Gastroesophageal sphincter (tissue), 4 donors: ENCODE measurements around the gene PRG2. TPM values are rescaled to one million over a fixed set of nuclear protein-coding genes. Genes with fewer than 3 reads are reported as not detected.

ENCODE experiments used
- ATAC-seq: fragments of 150-250 bp; one replicate; pipeline ENCODE4 v1.9.1; 2016; ENCODE audit warnings: mild to moderate bottlenecking, moderate library complexity
- H3K27ac ChIP-seq, 4 donors: fragments of 200-600 bp; sonication (generic) in 3 of 4; 1 replicate in 3 of 4; 2 replicates in 1 of 4; pipeline ENCODE4 v1.5.1; 2016 to 2019
- H3K27me3 ChIP-seq: fragments of 200-600 bp; sonication (generic); one replicate; pipeline ENCODE4 v1.5.1; 2019
- H3K36me3 ChIP-seq, 2 donors: fragments of 200-600 bp; sonication (generic); one replicate each; pipeline ENCODE4 v1.5.1; 2019; ENCODE audit warnings: control low read depth in 1 of 2
- H3K4me1 ChIP-seq, 3 donors: fragments of 200-600 bp; sonication (generic); 1 replicate in 2 of 3; 2 replicates in 1 of 3; pipeline ENCODE4 v1.5.1; 2016 to 2019; ENCODE audit warnings: control low read depth in 2 of 3
- H3K4me3 ChIP-seq, 2 donors: fragments of 200-600 bp; sonication (generic); one replicate each; pipeline ENCODE4 v1.5.1; 2019; ENCODE audit warnings: mild to moderate bottlenecking in 1 of 2, moderate library complexity in 1 of 2
- H3K9me3 ChIP-seq, 3 donors: fragments of 200-600 bp; sonication (generic); one replicate each; pipeline ENCODE4 v1.5.1; 2017 to 2019; ENCODE audit warnings: control low read depth in 2 of 3
- EP300 ChIP-seq: sonication (generic); formaldehyde crosslinking; IDR thresholded peaks from one replicate; pipeline ENCODE4 v1.6.1; 2017; ENCODE audit warnings: antibody characterized with exemption, mild to moderate bottlenecking
- POLR2A ChIP-seq, 2 donors: fragments of 450-650 bp; IDR thresholded peaks; one replicate each; pipeline ENCODE4 v1.6.1; 2017; ENCODE audit warnings: antibody characterized with exemption in 2 of 2, mild to moderate bottlenecking in 2 of 2, moderate library complexity in 1 of 2
- POLR2AphosphoS5 ChIP-seq: sonication (generic); formaldehyde crosslinking; IDR thresholded peaks from one replicate; pipeline ENCODE4 v1.6.1; 2017; ENCODE audit warnings: antibody characterized with exemption
- WGBS, 2 donors: methylation state at CpG; one replicate each; pipeline ENCODE4 v1.1.5; 2018; ENCODE audit warnings: low coverage in 1 of 2; 5-methylcytosine and 5-hydroxymethylcytosine counted together
- total RNA-seq, 4 donors: library from RNA; depleted of rRNA; stranded (reverse); fragments of >200 nt; gene quantifications; one replicate each; pipeline ENCODE4 v1.1.0, GENCODE V29; 2016
- TF ChIP-seq, protein P1 (sequence below), 4 experiments: fragments of 200-600 bp in 2 of 4; fragments of 450-650 bp in 2 of 4; sonication (generic) in 1 of 4; IDR thresholded peaks; one replicate each; pipeline ENCODE4 v1.5.1; 2017 to 2019; ENCODE audit warnings: antibody characterized with exemption in 4 of 4, mild to moderate bottlenecking in 2 of 4, moderate library complexity in 2 of 4

PRG2 gene
- total RNA-seq, 4 donors from 2014 or later, result not detected

DNA sequence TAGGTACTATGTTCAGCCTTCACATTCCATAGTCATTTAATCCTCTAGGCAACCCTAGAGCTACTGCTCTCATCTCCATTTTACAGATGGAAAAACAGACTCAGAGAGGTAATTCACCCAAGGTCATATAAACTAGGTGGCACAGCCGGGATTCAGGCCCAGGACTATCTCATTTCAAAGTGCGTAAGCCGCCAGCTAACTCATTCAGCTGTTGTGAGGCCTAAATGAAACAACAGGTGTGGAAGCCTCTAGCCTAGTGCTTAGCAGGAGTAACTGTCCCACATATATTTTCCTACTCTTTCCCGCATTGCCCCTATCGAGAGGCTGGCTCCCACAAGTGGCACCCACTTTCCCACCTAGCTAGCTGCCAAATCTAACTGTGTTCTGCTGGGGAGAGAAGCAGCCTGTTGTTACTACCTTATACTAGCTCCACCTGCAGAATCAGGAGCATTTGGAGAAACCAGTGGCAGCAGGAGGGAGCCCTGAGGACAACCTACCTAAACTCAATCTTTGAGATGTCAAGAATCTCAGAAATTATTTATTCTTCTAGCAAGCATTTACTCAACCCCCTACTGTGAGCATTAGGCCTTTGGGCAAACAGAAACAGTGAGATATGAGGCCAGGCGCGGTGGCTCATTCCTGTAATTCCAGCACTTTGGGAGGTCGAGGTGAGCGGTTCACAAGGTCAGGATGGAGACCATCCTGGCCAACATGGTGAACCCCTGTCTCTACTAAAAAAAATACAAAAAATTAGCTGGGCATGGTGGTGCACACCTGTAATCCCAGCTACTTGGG lies 30.4 kb downstream of the PRG2 start:
- Histone ChIP-seq H3K27me3 (peaks cover under 1% of the 10 kb centered on the region), H3K27ac (no peak overlapping the region), H3K4me3 (no peak overlapping the region), H3K9me3 (no peaks in the 10 kb centered on the region), H3K4me1 (peaks cover 0 to 17% (median 9%) of the 10 kb centered on the region in 3 donors), H3K36me3 (no peaks in the 10 kb centered on the region)
- peak; percentile 4 for ATAC-seq
- 78 to 89% methylated on average over 4 to 7 of the region's 9 CpGs for WGBS, 2 donors
- TF ChIP-seq POLR2AphosphoS5 (no peak), POLR2A (IDR thresholded peaks at IDR 0.05) (no peak), EP300 (no peak)
- TF ChIP-seq, protein P1, sequence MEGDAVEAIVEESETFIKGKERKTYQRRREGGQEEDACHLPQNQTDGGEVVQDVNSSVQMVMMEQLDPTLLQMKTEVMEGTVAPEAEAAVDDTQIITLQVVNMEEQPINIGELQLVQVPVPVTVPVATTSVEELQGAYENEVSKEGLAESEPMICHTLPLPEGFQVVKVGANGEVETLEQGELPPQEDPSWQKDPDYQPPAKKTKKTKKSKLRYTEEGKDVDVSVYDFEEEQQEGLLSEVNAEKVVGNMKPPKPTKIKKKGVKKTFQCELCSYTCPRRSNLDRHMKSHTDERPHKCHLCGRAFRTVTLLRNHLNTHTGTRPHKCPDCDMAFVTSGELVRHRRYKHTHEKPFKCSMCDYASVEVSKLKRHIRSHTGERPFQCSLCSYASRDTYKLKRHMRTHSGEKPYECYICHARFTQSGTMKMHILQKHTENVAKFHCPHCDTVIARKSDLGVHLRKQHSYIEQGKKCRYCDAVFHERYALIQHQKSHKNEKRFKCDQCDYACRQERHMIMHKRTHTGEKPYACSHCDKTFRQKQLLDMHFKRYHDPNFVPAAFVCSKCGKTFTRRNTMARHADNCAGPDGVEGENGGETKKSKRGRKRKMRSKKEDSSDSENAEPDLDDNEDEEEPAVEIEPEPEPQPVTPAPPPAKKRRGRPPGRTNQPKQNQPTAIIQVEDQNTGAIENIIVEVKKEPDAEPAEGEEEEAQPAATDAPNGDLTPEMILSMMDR (IDR thresholded peaks at IDR 0.05), result no peak

DNA sequence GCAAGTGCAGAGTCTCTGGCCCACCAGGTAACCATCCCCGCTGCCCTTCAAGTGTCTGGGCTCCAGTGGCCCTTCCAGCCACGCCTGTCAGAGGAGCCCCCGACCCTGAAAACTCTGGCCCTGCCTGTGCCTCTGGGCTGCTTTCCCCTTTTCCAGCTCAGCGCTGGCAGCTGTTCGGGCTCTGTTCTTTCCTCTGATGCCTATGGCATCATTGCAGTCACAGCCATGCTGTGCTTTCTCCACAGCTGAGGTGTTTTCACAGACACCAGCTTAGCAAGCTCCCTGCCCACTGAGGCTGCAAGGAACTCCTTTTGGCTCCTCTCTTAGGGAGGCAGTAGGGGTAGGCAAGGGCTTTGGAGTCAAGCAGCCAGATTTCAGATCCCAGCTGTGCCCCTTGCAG lies 31.1 kb downstream of the PRG2 start:
- H3K4me1 ChIP-seq, result peaks cover 0 to 17% (median 9%) of the 10 kb centered on the region in 3 donors
- H3K9me3 ChIP-seq, result no peaks in the 10 kb centered on the region
- H3K27ac ChIP-seq, result no peak overlapping the region
- TF ChIP-seq POLR2AphosphoS5, result no peak
- TF ChIP-seq EP300, result no peak
- TF ChIP-seq, protein P1 (IDR thresholded peaks at IDR 0.05), result no peak
- TF ChIP-seq POLR2A (IDR thresholded peaks at IDR 0.05), result no peak
- 94% methylated on average over 2 of the region's 5 CpGs; no CpG with 5 or more reads in 1 of the 2 donors for WGBS, 2 donors
- H3K4me3 ChIP-seq, result no peak overlapping the region
- no peaks in the 10 kb centered on the region for H3K36me3 ChIP-seq
- ATAC-seq, result no peak
- H3K27me3 ChIP-seq, result no peaks in the 10 kb centered on the region

DNA sequence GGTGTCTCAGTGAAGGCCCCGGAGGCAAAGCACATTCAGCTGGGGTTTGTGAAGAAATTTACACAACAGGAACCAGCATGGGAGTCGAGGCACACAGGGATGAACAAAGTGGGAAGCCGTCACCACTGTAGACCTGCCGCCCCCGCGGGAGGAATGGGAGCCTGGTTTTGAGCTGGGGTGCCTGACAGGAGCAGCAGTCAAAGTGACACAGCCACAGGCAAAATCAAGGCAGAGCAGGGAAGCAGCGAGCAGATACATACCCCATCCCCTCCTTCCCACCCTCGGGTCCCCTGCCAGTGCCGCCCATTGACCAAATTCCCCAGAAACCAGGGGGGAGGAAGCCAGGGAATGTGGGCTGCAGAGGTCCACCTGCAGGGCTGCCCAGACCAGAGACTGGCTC lies 31.5 kb downstream of the PRG2 start:
- TF ChIP-seq POLR2AphosphoS5 (no peak), POLR2A (IDR thresholded peaks at IDR 0.05) (no peak), EP300 (no peak)
- TF ChIP-seq, protein P1 (IDR thresholded peaks at IDR 0.05), result no peak
- no peaks in the 10 kb centered on the region for H3K9me3 ChIP-seq
- peaks cover 0 to 17% (median 9%) of the 10 kb centered on the region in 3 donors for H3K4me1 ChIP-seq
- 77% methylated on average over 6 of the region's 9 CpGs; no CpG with 5 or more reads in 1 of the 2 donors for WGBS, 2 donors
- H3K36me3 ChIP-seq, result no peaks in the 10 kb centered on the region
- H3K27me3 ChIP-seq, result no peaks in the 10 kb centered on the region
- H3K27ac ChIP-seq, result no peak overlapping the region
- no peak overlapping the region for H3K4me3 ChIP-seq
- no peak for ATAC-seq

DNA sequence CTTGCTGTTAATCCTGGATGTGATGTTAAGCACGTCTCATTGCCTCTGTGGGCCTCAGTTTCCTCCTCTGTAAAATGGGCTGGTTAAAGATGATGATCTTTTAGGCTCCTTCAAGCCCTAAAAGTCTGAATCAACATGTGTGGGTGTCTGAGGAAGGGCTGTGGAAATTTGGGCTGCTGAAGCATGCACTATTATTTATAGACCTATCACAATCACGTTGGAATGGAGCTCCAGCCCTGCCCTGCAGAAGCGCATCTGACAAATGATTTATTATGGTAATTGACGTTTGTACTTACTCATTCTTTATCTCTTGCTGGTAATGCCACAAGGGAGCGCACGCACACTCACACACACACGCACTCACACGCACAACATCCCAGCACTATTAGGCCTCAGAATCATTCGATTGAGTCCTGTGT lies 31.9 kb downstream of the PRG2 start:
- ATAC-seq, result no peak
- peaks cover 0 to 17% (median 9%) of the 10 kb centered on the region in 3 donors for H3K4me1 ChIP-seq
- WGBS, 2 donors, result 67 to 72% methylated on average over 8 to 9 of the region's 9 CpGs
- no peak overlapping the region for H3K27ac ChIP-seq
- H3K27me3 ChIP-seq, result no peaks in the 10 kb centered on the region
- H3K9me3 ChIP-seq, result no peaks in the 10 kb centered on the region
- H3K36me3 ChIP-seq, result no peaks in the 10 kb centered on the region
- TF ChIP-seq EP300 (no peak), POLR2AphosphoS5 (no peak)
- TF ChIP-seq, protein P1 (IDR thresholded peaks at IDR 0.05), result no peak
- H3K4me3 ChIP-seq, result no peak overlapping the region

DNA sequence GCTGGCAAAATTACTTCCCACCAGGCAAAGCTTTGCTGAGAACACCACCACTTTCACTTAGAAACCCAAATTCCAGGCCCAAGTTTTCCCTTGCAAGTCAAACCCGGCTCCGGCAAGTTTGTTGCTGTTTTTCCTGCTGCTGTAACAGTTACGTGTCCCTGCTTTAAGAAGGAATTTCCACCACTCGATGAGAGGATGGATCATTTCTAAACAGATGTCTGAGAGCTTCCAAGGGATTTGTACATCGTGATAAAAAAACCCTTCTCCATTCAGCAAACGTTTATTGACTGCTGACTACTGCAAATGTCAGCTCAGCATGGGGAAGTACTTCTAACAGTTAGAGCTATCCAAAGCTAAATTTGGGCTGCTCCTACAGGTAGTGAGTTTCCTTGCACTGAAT lies 32.6 kb downstream of the PRG2 start:
- ATAC-seq, result no peak
- no peak for TF ChIP-seq POLR2AphosphoS5
- TF ChIP-seq EP300, result no peak
- TF ChIP-seq, protein P1 (IDR thresholded peaks at IDR 0.05), result no peak
- no peak for TF ChIP-seq POLR2A (IDR thresholded peaks at IDR 0.05)

More for the DNA sequence above, 32.6 kb downstream of the PRG2 start:
- no peaks in the 10 kb centered on the region for H3K9me3 ChIP-seq
- H3K27ac ChIP-seq, result peak overlapping the region in 3 of 4 donors; percentile 27 to 51 (median 47)
- no peaks in the 10 kb centered on the region for H3K36me3 ChIP-seq
- H3K4me3 ChIP-seq, result no peak overlapping the region
- no peaks in the 10 kb centered on the region for H3K27me3 ChIP-seq
- peaks cover 0 to 17% (median 9%) of the 10 kb centered on the region in 3 donors for H3K4me1 ChIP-seq
- 18 to 21% methylated on average over 5 to 6 of the region's 6 CpGs for WGBS, 2 donors
